Transverse colon (tissue), 4 donors: Measurements from ENCODE around the gene MEG3. TPM values are rescaled to one million over a fixed set of nuclear protein-coding genes. Genes with fewer than 3 reads are reported as not detected.

Experiments
- DNase-seq: peaks from one replicate; pipeline ENCODE4 v3.0.0-alpha.2; 2019
- H3K27ac ChIP-seq, 4 donors: fragments of 200-600 bp; sonication (generic); 2 replicates each; pipeline ENCODE4 v1.5.1; 2016 to 2018; ENCODE audit warnings: inconsistent platforms in 4 of 4
- H3K27me3 ChIP-seq: fragments of 200-600 bp; sonication (generic); 2 replicates; pipeline ENCODE4 v1.5.1; 2017; ENCODE audit warnings: inconsistent platforms
- H3K36me3 ChIP-seq, 4 donors: fragments of 200-600 bp; sonication (generic); 2 replicates each; pipeline ENCODE4 v1.5.1; 2017 to 2019; ENCODE audit warnings: inconsistent platforms in 4 of 4
- H3K4me1 ChIP-seq, 4 donors: fragments of 200-600 bp; sonication (generic); 2 replicates each; pipeline ENCODE4 v1.5.1; 2017 to 2020; ENCODE audit warnings: inconsistent platforms in 4 of 4
- H3K4me3 ChIP-seq, 4 donors: fragments of 200-600 bp; sonication (generic); 1 replicate in 1 of 4; 2 replicates in 3 of 4; pipeline versions ENCODE4 v1.5.1 to v1.6.1; 2017 to 2019; ENCODE audit warnings: inconsistent platforms in 4 of 4
- H3K9me3 ChIP-seq, 2 donors: fragments of 200-600 bp; sonication (generic); 2 replicates each; pipeline ENCODE4 v1.5.1; 2017 to 2019; ENCODE audit warnings: inconsistent platforms in 2 of 2
- EP300 ChIP-seq: sonication (generic); formaldehyde crosslinking; IDR thresholded peaks from one replicate; pipeline ENCODE4 v1.6.1; 2017; ENCODE audit warnings: antibody characterized with exemption, low read depth
- POLR2A ChIP-seq: fragments of 450-650 bp; IDR thresholded peaks from one replicate; pipeline ENCODE4 v1.6.1; 2016; ENCODE audit warnings: antibody characterized with exemption, mild to moderate bottlenecking, moderate library complexity
- POLR2AphosphoS5 ChIP-seq, 3 donors: sonication (generic); formaldehyde crosslinking; IDR thresholded peaks; one replicate each; pipeline ENCODE4 v1.6.1; 2016; ENCODE audit warnings: antibody characterized with exemption in 3 of 3
- WGBS, 2 donors: methylation state at CpG; one replicate each; pipeline ENCODE4 v1.1.5; 2018; ENCODE audit warnings: low coverage in 1 of 2; 5-methylcytosine and 5-hydroxymethylcytosine counted together
- in situ Hi-C, 4 donors: fragments of 200-750 bp; cut with MboI; loops; one replicate each; pipeline versions ENCODE4 v1.15.0 to v1.15.1; 2017; ENCODE audit warnings: low sequenced_read_pairs in 3 of 4, low pct_ligation_motif_present in 1 of 4, low pct_unique_long_range_greater_than_20kb in 1 of 4
- intact Hi-C: fragments of 100-400 bp; cut with DNase I; formaldehyde crosslinking; loops from one replicate; pipeline ENCODE4 v1.15.1; 2023; ENCODE audit warnings: low total_unique reads
- total RNA-seq, 4 donors: library from RNA; depleted of rRNA; stranded (reverse); fragments of >200 nt; gene quantifications; one replicate each; pipeline ENCODE4 v1.1.0, GENCODE V29; 2016
- TF ChIP-seq, protein P1 (sequence below), 5 experiments: fragments of 200-600 bp in 3 of 5; fragments of 450-650 bp in 2 of 5; sonication (generic) in 3 of 5; IDR thresholded peaks; 1 replicate in 2 of 5; 2 replicates in 3 of 5; pipeline ENCODE4 v1.5.1; 2016 to 2017; ENCODE audit warnings: antibody characterized with exemption in 5 of 5, inconsistent platforms in 3 of 5, mild to moderate bottlenecking in 2 of 5, moderate library complexity in 1 of 5

Gene MEG3
- total RNA-seq, 4 donors from 2014 or later, result 10.6 to 156 (median 40.1) TPM

DNA sequence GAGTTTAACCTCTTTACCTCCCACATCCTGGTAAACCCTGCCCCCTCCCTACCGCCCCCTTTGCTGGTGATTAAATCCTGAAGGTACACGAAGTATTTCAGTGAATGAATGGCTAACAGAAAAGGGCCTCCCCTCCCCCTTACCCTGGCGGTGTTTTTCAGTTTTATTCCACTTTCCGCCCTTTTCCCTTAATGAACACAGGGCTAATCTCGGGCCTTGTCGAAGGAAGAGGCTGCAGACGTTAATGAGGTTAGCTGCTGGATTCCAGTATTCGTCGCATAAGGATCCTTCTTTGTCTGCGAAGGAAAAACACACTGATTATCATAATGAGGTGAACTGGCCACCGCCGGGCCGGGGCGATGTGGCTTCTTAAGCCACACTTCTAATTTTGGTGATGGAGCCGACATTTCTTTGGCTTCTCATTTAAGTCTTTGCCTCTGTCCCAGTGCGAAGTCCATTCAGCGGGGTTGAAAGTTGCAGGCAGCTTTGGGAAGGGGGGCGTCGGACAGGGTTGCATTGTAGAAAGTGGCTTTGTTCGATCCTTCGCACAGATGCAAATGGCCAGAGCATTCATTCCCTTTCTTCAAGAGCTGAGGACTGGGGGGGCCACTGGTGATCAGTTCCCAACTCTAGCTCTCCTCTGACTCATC, 6.5 kb downstream of the MEG3 start:
- TF ChIP-seq EP300 (no peak), POLR2AphosphoS5 (IDR thresholded peaks at IDR 0.05) (no peak), POLR2A (no peak)
- TF ChIP-seq, protein P1, sequence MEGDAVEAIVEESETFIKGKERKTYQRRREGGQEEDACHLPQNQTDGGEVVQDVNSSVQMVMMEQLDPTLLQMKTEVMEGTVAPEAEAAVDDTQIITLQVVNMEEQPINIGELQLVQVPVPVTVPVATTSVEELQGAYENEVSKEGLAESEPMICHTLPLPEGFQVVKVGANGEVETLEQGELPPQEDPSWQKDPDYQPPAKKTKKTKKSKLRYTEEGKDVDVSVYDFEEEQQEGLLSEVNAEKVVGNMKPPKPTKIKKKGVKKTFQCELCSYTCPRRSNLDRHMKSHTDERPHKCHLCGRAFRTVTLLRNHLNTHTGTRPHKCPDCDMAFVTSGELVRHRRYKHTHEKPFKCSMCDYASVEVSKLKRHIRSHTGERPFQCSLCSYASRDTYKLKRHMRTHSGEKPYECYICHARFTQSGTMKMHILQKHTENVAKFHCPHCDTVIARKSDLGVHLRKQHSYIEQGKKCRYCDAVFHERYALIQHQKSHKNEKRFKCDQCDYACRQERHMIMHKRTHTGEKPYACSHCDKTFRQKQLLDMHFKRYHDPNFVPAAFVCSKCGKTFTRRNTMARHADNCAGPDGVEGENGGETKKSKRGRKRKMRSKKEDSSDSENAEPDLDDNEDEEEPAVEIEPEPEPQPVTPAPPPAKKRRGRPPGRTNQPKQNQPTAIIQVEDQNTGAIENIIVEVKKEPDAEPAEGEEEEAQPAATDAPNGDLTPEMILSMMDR (IDR thresholded peaks at IDR 0.05), result no peak
- H3K27me3 ChIP-seq, result peaks cover 6% of the 10 kb centered on the region
- DNase-seq, result no peak
- intact Hi-C loops, result no loop called here
- H3K4me3 ChIP-seq, result no peak overlapping the region
- H3K36me3 ChIP-seq, result no peaks in the 10 kb centered on the region
- H3K9me3 ChIP-seq, result no peaks in the 10 kb centered on the region
- WGBS, 2 donors, result 77 to 81% methylated on average over 6 to 21 of the region's 21 CpGs
- H3K27ac ChIP-seq, result no peak overlapping the region
- in situ Hi-C loops, result loop anchor here in 2 of 4 donors (25.0 kb wide), 1 partner anchor 805 kb away; no protein-coding TSS in a partner anchor
- no peaks in the 10 kb centered on the region for H3K4me1 ChIP-seq

DNA sequence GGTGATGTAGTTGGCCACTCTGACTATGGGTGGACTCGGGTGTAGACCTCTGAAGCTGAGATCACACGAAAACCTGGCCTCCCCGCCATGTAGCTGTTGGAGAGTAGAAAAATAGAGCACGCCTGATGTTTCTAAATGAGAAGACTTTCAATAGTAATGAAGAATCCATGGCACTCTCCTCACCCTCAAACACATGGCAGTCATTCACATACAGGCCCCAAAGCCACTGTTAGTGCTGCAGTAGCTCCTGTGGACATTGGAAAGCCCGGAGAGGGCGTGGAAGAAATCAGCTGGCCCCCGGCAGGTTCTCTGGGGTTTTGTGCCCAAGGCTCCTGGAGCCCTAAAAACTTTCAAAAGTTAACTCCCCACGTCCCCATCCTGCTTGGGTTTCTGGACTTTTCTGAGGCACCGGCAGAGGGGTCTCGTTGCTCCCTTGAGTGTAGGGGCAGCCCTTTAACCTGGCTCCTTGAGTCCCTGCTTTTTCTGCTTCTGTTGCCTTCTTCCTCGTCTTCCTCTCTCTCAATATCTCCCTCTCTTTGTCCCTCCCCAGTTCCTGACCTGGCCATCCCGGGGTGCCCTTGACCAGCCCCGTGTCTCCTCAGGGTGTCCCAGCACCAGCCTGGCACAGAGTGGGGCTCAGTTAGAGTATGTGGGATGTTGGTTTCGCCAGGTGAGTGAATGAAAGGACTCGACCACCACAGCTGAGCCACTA, 8.3 kb downstream of the MEG3 start:
- in situ Hi-C loops (loop anchor here in 2 of 4 donors (25.0 kb wide), 1 partner anchor 803 kb away; no protein-coding TSS in a partner anchor), intact Hi-C loops (no loop called here)
- H3K27me3 ChIP-seq, result no peaks in the 10 kb centered on the region
- H3K27ac ChIP-seq, result no peak overlapping the region
- H3K4me1 ChIP-seq, result no peaks in the 10 kb centered on the region
- no peaks in the 10 kb centered on the region for H3K9me3 ChIP-seq
- WGBS, 2 donors, result 82 to 100% methylated on average over 1 to 15 of the region's 15 CpGs
- no peaks in the 10 kb centered on the region for H3K36me3 ChIP-seq
- TF ChIP-seq EP300 (no peak), POLR2A (no peak), POLR2AphosphoS5 (IDR thresholded peaks at IDR 0.05) (no peak)
- TF ChIP-seq, protein P1 (IDR thresholded peaks at IDR 0.05), result no peak
- H3K4me3 ChIP-seq, result no peak overlapping the region
- no peak for DNase-seq

DNA sequence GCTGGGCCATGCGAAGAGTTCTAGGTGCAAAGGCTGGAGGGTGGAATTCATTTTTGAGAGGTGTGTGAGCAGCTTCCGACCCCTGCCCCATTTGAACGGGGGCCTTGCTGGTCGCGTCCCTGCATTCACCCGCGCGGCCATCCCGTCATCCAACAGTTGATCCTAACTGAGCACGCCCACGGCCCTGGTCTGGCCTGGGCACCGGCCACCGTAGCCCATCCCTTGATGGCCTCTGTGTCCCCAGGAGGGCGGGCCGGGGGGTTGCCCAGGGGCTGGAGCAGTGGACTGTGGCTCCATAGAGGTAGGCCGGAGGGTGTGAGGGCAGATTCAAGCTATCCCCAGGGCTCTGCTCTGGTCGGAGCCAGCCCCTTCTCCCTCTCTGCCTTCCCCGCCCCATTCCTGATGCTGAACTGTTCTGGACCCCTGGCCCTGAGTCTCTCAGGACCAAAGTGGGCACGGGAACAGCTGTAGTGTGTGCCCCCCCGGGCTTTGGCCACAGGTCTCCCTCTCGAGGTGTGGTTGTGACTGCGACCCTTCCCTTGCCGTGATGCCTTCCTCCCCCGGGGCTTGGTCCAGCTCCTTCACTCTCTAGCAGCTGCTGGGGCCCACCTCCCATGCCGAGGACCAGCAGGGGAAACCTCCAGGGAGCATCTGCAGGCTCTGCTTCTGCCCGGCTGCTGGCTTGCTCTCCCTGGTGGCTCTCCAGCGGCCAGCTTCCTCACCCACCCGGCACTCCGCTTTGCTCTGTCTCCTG, 9.1 kb downstream of the MEG3 start:
- in situ Hi-C loops (loop anchor here in 2 of 4 donors (25.0 kb wide), 1 partner anchor 802 kb away; no protein-coding TSS in a partner anchor), intact Hi-C loops (no loop called here)
- H3K27me3 ChIP-seq, result no peaks in the 10 kb centered on the region
- H3K4me1 ChIP-seq, result no peaks in the 10 kb centered on the region
- H3K27ac ChIP-seq, result no peak overlapping the region
- 78 to 100% methylated on average over 1 to 29 of the region's 29 CpGs for WGBS, 2 donors
- no peak for DNase-seq
- no peaks in the 10 kb centered on the region for H3K9me3 ChIP-seq
- H3K36me3 ChIP-seq, result no peaks in the 10 kb centered on the region
- no peak overlapping the region for H3K4me3 ChIP-seq
- TF ChIP-seq POLR2AphosphoS5 (IDR thresholded peaks at IDR 0.05) (no peak), EP300 (no peak), POLR2A (no peak)
- TF ChIP-seq, protein P1 (IDR thresholded peaks at IDR 0.05), result no peak
